ENCODE measurements around the gene FAM107B.

- no peak for TF ChIP-seq CTCF (IDR thresholded peaks at IDR 0.05; ENCODE audit: extremely low read depth in 1 of 2, insufficient read depth in 1 of 2, low read depth in 1 of 2, low read length in 2 of 2)
- TF ChIP-seq EZH2 (IDR thresholded peaks at IDR 0.05; ENCODE audit: borderline replicate concordance, low read depth, low read length, severe bottlenecking) = no peak
- TF ChIP-seq POLR2AphosphoS5 (IDR thresholded peaks at IDR 0.05; ENCODE audit: insufficient read depth, low read depth, low read length) = no peak
- no peak for TF ChIP-seq POLR2A (IDR thresholded peaks at IDR 0.05; ENCODE audit: low read depth, low read length)
- TF ChIP-seq FOS (IDR thresholded peaks at IDR 0.05; ENCODE audit: borderline replicate concordance, insufficient read depth, low read length) = no peak
- TF ChIP-seq MAX (IDR thresholded peaks at IDR 0.05; ENCODE audit: insufficient read depth, insufficient read length) = no peak
- TF ChIP-seq GATA2 (IDR thresholded peaks at IDR 0.05; ENCODE audit: insufficient read depth, insufficient read length, low read depth, low read length) = no peak
- TF ChIP-seq MYC (IDR thresholded peaks at IDR 0.05; ENCODE audit: low read depth, low read length) = no peak
Measured at GRCh38 chr10:14530465-14530864, 244.2 kb downstream of the FAM107B start.

Data from endothelial cell of umbilical vein (primary cell).